Measurements from ENCODE around the gene ZNF397.

DNA sequence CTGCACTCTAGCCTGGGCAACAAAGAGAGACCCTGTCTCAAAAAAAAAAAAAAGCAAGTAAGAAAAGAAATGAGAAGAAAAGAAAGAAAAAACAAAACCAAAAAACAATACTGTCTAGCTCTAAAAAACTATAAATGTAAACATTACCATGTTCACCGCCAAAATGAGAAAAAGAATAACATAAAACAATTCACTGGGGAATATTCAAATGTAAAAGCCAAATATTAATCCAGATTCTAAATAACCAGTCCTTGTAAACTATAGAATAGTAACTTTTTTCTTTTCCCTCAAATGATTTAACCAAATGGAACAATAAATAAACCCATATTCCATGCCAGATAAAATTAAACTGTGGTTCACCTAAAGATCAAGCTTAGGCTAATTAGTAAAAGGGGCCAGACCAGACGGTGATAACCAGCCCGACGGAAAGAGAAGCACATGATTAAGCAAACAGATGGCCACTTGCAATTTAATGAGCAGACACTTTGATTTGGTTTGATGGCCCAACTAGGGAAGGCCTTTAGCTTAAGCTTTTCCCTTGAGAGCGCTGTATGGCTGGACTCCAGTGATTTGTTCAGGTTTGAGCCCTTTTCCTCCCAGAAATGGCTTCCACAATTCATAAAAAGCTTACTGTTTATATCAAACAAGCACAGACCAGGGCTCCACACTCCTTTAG, 39.4 kb upstream of the ZNF397 start:
- TF ChIP-seq, protein P1, sequence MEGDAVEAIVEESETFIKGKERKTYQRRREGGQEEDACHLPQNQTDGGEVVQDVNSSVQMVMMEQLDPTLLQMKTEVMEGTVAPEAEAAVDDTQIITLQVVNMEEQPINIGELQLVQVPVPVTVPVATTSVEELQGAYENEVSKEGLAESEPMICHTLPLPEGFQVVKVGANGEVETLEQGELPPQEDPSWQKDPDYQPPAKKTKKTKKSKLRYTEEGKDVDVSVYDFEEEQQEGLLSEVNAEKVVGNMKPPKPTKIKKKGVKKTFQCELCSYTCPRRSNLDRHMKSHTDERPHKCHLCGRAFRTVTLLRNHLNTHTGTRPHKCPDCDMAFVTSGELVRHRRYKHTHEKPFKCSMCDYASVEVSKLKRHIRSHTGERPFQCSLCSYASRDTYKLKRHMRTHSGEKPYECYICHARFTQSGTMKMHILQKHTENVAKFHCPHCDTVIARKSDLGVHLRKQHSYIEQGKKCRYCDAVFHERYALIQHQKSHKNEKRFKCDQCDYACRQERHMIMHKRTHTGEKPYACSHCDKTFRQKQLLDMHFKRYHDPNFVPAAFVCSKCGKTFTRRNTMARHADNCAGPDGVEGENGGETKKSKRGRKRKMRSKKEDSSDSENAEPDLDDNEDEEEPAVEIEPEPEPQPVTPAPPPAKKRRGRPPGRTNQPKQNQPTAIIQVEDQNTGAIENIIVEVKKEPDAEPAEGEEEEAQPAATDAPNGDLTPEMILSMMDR (IDR thresholded peaks at IDR 0.05; ENCODE audit: insufficient read depth, low read length, poor library complexity, severe bottlenecking) = no peak
- no peak for TF ChIP-seq EZH2phosphoT487 (conservative IDR thresholded peaks at IDR 0.05; ENCODE audit: low read length)
